ENCODE data around the gene NXPE3. TPM values are rescaled to one million over a fixed set of nuclear protein-coding genes. Genes with fewer than 3 reads are reported as not detected.

Gene NXPE3
- total RNA-seq, 1 donor from 2014 or later: 24.8 TPM

DNA sequence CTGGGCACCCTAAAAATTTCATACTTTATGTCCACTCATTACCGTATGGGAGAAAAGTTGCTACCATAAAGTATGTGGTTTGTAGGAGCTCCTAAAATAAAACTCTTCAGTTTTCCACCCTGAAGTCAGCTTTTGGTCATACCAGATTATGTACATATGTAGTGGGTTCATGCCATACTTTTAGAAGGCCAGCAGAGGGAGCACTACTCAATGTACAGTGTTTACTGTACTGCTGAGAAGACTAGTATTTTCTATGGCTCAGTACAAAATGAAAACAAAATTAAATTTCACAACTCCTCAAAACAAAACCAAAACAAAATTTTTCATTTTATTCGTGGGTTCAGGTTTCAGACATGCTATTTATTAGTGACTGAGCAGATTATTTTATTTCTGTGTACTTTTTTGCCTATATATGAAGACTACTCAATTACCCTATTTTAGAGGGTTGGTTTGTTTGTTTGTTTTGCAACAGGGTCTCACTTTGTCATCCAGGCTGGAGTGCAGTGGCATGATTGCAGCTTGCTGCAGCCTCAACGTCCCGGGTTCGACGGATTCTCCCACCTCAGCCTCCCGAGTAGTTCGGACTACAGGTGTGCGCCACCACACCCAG is 24.3 kb downstream of the NXPE3 start:
- DNase-seq: peak; percentile 89

DNA sequence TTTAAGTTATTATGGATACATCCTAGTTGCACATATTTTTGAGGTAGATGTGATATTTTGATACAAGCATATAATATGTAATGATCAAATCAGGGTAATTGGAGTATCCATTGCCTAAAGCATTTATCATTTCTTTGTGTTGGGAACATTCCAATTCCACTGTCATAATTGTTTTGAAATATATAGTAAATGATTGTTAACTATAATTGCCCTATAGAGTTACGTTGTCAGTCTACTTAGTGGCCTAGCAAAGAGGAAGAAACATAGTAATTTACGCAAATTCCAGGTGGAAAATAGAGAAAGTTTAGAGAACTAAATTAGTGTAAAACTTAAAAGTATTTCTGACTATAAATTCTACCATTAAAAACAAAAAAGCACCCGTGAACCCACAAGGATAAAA is 24.9 kb downstream of the NXPE3 start:
- no peak for DNase-seq

DNA sequence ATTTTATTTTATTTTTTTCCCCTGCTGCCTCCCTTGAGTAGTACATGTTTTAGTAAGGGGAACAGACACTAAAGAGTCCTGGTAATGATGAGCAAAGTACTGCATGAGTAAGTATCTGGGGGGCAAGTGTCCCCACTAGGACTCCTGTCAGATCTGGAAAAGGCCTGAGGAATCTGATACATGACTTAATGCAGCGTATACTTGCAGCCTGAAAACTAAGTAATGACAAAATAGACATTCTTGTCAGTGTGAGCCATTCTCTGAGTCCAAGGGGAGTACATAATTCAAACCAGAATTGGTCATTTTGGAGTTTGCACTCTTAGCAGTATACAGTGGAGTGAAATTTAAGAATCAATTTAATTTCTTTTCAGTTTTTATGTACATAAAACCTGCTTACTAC is 27.5 kb downstream of the NXPE3 start:
- DNase-seq: no peak

DNA sequence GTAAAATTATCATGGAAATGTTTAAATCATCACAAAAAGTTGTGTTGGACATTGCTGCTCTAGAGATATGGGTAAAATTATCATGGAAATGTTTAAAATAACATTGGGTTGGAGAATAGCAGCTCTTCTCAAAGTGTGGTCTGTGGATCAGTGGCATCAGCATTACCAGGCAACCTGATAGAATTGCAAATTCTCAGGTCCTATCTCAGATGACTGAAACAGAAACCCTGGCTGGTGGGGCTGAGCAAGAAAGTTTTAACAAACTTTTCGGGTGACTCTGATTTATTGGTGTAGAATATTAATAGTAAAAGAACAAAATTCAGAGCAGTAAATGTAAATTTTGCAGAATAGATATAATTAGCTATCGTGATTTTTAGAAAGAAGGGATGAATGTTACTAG is 28.9 kb downstream of the NXPE3 start:
- DNase-seq: no peak

GRCh38 chr3:101809178-101810021 is 30.4 kb downstream of the NXPE3 start:
- peak; percentile 56 for DNase-seq

DNA sequence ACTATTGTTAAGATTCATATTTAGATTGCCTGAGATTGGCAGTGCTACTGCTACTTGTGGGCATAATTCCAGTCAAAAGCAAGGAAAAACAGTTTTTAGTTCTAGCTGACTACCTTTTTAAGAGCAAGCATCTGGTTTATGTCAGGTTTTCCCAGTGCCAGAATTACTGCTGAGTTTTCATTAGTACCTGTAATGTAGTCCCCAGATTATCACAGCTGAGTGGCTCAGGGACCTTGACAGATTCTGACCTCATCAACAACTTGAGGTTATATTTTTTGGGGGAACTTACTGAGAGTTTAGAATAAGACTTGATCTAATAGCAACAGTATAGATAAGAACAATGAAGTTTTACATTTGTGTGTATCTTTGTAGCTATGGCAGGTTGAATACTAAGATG is 31.0 kb downstream of the NXPE3 start:
- peak; percentile 27 for DNase-seq

GRCh38 chr3:101811875-101812274 is 32.9 kb downstream of the NXPE3 start:
- DNase-seq: no peak

GRCh38 chr3:101812895-101813294 is 33.9 kb downstream of the NXPE3 start:
- DNase-seq: no peak

DNA sequence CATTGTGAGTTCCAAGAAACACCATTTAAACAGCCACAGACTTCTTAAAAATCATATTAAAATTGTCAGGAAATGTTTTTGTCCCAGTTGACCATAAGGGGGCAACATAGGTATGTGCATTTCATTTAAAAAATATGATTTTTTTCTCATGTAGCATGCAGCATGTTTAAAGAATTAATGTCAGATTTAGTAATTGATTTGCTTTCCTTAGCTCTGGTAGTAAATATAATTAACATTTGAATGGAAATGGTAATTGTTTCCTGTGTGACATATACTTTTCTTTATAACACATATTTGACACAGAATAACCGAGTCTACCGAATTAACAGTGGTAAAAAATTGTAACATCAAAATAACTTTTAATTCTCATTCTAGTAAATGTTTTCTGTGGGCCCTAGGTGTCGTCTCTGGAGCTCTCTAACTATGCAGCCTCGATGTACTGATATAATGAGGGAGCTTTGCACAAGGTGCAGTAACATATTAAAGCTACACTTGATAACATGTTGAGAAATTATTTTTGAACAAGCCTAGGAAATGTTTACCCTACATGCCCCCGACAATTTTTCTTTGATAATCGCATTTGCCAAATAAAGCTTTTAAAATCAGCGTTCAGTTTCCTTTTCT is 34.9 kb downstream of the NXPE3 start:
- peak; percentile 60 for DNase-seq

GRCh38 chr3:101814835-101815234 is 35.8 kb downstream of the NXPE3 start:
- no peak for DNase-seq

GRCh38 chr3:101816215-101817149 is 37.5 kb downstream of the NXPE3 start:
- peak; percentile 39 for DNase-seq

DNA sequence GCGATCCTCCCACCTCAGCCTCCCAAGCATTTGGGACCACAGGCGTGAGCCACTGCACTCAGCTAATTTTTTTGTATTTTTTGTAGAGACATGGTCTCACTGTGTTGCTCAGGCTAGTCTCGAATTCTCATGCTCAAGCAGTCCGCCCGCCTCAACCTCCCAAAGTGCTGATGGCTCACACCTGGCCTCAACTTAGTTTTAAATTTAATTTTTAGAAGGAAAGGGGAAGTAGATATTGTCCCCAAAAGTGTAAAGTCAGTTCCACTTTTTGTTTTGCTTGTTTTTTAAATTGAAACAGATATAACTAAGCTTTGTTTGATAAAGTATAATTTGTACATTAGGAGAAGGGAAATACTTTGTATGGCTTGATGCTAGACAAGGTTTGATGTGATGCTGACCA is 39.0 kb downstream of the NXPE3 start:
- no peak for DNase-seq

GRCh38 chr3:101819649-101820206 is 40.7 kb downstream of the NXPE3 start:
- no peak for DNase-seq

- DNase-seq: no peak
Observed at GRCh38 chr3:101821503-101821902, 42.5 kb downstream of the NXPE3 start.

DNA sequence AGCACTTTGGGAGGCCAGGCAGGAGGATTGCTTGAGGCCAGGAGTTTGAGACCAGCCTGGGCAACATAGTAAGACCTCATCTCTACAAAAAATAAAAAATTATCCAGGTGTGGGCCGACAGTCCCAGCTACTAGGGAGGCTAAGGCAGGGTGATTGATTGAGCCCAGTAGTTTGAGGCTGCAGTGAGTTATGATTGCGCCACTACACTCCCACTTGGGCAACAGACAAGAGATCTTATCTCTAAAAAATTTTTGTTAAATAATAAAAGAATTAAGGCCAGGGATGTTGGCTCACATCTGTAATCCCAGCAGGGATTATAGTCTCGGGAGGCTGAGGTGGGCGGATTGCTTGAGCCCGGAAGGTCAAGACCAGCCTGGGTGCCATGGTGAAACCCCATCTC is 44.5 kb downstream of the NXPE3 start:
- DNase-seq: no peak

DNA sequence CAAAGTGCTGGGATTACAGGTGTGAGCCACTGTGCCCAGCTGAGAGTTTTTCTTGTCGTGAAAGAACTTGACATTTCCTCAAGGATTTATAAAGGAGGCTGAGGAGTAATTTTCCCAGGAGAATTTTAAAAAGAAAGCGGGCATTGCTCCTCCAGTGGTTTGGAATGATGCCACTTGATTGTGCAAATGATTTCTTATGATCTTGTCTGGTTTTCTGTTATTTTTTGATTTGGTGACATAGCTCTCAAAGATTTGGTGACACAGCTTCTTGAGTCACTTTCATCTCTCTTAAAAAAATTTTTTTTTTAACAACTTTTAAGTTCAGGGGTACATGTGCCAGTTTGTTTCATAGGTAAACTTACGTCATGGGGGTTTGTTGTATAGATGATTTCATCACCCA is 45.7 kb downstream of the NXPE3 start:
- no peak for DNase-seq

- DNase-seq: no peak
Observed at GRCh38 chr3:101825904-101826445, 47.0 kb downstream of the NXPE3 start.

- peak; percentile 88 for DNase-seq
Observed at GRCh38 chr3:101827211-101828174, 48.5 kb downstream of the NXPE3 start.

DNA sequence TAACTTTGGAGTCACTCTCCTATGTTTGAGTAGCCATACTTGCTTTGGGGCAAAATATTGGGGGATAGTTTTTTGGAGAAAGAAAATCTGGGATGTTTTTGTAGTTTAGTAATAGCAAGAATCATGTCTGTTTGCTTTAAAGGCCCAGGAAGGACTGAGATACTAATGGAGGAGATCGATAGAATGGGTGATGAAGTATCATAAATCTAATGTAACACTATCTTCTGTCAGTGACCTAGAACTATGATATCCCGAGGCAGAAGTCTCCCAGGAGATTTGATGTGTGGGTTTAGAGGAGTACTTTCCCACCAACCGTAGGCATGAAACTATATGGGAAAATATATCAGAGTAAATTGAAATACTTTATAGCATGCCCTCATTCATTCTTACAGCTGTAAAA is 49.3 kb downstream of the NXPE3 start:
- no peak for DNase-seq

DNA sequence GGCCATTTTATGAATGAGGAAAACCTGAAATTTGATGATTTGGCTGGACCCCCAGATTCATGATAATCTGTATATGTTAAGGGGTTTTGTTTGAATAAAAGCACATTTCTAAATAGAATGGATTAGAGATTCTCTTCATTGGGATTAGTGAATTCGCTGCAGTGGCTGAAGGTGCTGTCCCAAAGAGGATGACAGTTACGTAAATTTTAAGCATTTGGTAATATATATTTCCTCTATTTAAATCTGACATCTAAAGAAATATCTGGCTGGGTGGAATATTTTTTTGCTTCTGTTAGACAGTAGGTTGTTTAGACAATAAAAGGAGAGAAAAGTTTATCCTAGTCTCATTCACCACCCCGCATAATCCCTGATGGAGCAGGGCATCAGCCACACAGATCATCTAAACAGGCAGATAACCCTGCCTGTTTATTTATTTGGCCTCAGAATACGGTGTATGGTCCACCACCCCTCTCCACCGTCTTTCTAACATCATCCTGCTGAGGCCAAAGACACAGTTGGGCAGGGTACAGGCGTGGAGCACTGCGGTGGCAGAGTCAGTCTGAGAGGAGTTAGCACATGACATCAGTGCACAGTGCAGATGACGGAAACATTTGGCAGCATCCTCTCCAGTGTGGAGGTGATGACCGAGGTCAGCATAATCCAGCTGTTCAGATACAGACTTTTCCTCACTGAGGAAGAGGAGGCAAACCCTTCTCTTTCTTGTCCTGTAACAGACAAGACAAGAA is 49.9 kb downstream of the NXPE3 start:
- DNase-seq: peak; percentile 60

Measured in tongue (tissue), 2 donors.